ENCODE results near the gene THSD4. TPM values are rescaled to one million over a fixed set of nuclear protein-coding genes. Genes with fewer than 3 reads are reported as not detected.

THSD4 gene
- total and polyA plus RNA-seq, 9 of the 15 experiments (the other 6 are each of a cell fraction or from before 2014, with no cell fraction given), result 0.04 TPM; not detected in 5

- no peaks in the 10 kb centered on the region for H3K27me3 ChIP-seq (ENCODE audit: control insufficient read depth in 2 of 2, insufficient read depth in 2 of 2, low read length in 2 of 2)
- FAIRE-seq, result no peak
- H3K79me2 ChIP-seq (ENCODE audit: control insufficient read depth, insufficient read depth, low read length), result no peaks in the 10 kb centered on the region
- H4K20me1 ChIP-seq (replicated peaks; ENCODE audit: control insufficient read depth, insufficient read depth, low read length), result no peaks in the 10 kb centered on the region
- ATAC-seq, result no peak
- H3K9me1 ChIP-seq (ENCODE audit: control insufficient read depth, insufficient read depth, low read length), result no peaks in the 10 kb centered on the region
- no peak overlapping the region for H3K4me2 ChIP-seq (ENCODE audit: insufficient read depth, low read length)
- no peak for DNase-seq (ENCODE audit: extremely low read depth in 1 of 4, low spot score in 3 of 4)
- BruUV-seq (replicated peaks), result no TSS peak
- no peak overlapping the region for H2AFZ ChIP-seq (ENCODE audit: low read depth, low read length)
- no peak overlapping the region for H3K9ac ChIP-seq (ENCODE audit: insufficient read depth in 1 of 2, low read depth in 2 of 2, low read length in 2 of 2)
- no peak overlapping the region for H3K27ac ChIP-seq (ENCODE audit: extremely low read depth, low read depth, low read length)
- in situ Hi-C loops (cut with MboI) (no loop called here), intact Hi-C loops (cut with micrococcal nuclease) (no loop called here)
- ChIA-PET POLR2A (no interaction called here), CTCF (ENCODE audit: low intra/inter-chr PET ratio) (no interaction called here)
- 0% methylated on average over 3 of the region's 3 CpGs for WGBS (ENCODE audit: insufficient coverage, low coverage, missing lambda C conversion rate)
- no peak overlapping the region for H3K4me3 ChIP-seq
- H3K36me3 ChIP-seq (ENCODE audit: control insufficient read depth, insufficient read depth, low read length), result no peaks in the 10 kb centered on the region
- H3K4me1 ChIP-seq (replicated peaks in 1 of 2; ENCODE audit: control insufficient read depth in 2 of 2, insufficient read depth in 2 of 2, low read length in 2 of 2), result no peaks in the 10 kb centered on the region
- H3K9me3 ChIP-seq (replicated peaks; ENCODE audit: control insufficient read depth, insufficient read depth, low read depth, low read length), result no peaks in the 10 kb centered on the region
- TF ChIP-seq PURB (CRISPR knock-in tag; IDR thresholded peaks at IDR 0.05; ENCODE audit: low read depth), result no peak
- no peak for TF ChIP-seq HDAC8 (tag; IDR thresholded peaks at IDR 0.05)
- TF ChIP-seq ZNF778 (CRISPR knock-in tag; IDR thresholded peaks at IDR 0.05), result no peak
- TF ChIP-seq NR4A1 (CRISPR knock-in tag; IDR thresholded peaks at IDR 0.05), result no peak
- TF ChIP-seq NR4A1 (tag; IDR thresholded peaks at IDR 0.05), result no peak
- no peak for TF ChIP-seq TEAD2 (tag; IDR thresholded peaks at IDR 0.05)
- no peak for TF ChIP-seq ZBTB9 (CRISPR knock-in tag; IDR thresholded peaks at IDR 0.05)
- TF ChIP-seq ZSCAN32 (CRISPR knock-in tag; IDR thresholded peaks at IDR 0.05), result no peak
- TF ChIP-seq BACH1 (tag; IDR thresholded peaks at IDR 0.05), result no peak
- no peak for TF ChIP-seq ZNF121 (CRISPR knock-in tag; conservative IDR thresholded peaks at IDR 0.05)
- no peak for TF ChIP-seq TAF7 (tag; IDR thresholded peaks at IDR 0.05)
- TF ChIP-seq ATF6 (CRISPR knock-in tag; IDR thresholded peaks at IDR 0.05), result no peak
- no peak for TF ChIP-seq ZNF561 (CRISPR knock-in tag; conservative IDR thresholded peaks at IDR 0.05)
- no peak for TF ChIP-seq ZNF655 (CRISPR knock-in tag; IDR thresholded peaks at IDR 0.05)
- TF ChIP-seq, protein P1, sequence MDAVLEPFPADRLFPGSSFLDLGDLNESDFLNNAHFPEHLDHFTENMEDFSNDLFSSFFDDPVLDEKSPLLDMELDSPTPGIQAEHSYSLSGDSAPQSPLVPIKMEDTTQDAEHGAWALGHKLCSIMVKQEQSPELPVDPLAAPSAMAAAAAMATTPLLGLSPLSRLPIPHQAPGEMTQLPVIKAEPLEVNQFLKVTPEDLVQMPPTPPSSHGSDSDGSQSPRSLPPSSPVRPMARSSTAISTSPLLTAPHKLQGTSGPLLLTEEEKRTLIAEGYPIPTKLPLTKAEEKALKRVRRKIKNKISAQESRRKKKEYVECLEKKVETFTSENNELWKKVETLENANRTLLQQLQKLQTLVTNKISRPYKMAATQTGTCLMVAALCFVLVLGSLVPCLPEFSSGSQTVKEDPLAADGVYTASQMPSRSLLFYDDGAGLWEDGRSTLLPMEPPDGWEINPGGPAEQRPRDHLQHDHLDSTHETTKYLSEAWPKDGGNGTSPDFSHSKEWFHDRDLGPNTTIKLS (IDR thresholded peaks at IDR 0.05; ENCODE audit: borderline replicate concordance, low read depth), result no peak
- no peak for TF ChIP-seq MEF2D (tag; conservative IDR thresholded peaks at IDR 0.05; ENCODE audit: low read depth)
- TF ChIP-seq NFRKB (IDR thresholded peaks at IDR 0.05; ENCODE audit: low read depth), result no peak
- TF ChIP-seq RFX5 (IDR thresholded peaks at IDR 0.05; ENCODE audit: low read depth, low read length), result no peak
Measured at GRCh38 chr15:71543413-71543812, 428.1 kb downstream of the THSD4 start.
